ENCODE measurements around the gene KIF2C. TPM values are rescaled to one million over a fixed set of nuclear protein-coding genes. Genes with fewer than 3 reads are reported as not detected.
A peak's percentile ranks its signal among the peaks of the same experiment; 100 is the strongest.

Gene KIF2C
- total and polyA plus RNA-seq, 9 of the 15 experiments (the other 6 are each of a cell fraction or from before 2014, with no cell fraction given) = 84.9 to 226 (median 169) TPM

- no peak for TF ChIP-seq ZNF764 (CRISPR knock-in tag; IDR thresholded peaks at IDR 0.05; ENCODE audit: low read depth)
- TF ChIP-seq TEAD1 (CRISPR knock-in tag; IDR thresholded peaks at IDR 0.05) = peak; percentile 52 to 75
- TF ChIP-seq RFX7 (CRISPR knock-in tag; IDR thresholded peaks at IDR 0.05) = no peak
- peak; percentile 73; the same call in 1 of the 2 replicates for TF ChIP-seq MTA1 (IDR thresholded peaks at IDR 0.05; ENCODE audit: borderline replicate concordance)
- 0 out of 2 replicates have a peak, but pooled peaks have one; percentile 30 for TF ChIP-seq ZNF668 (CRISPR knock-in tag; IDR thresholded peaks at IDR 0.05)
- no peak for TF ChIP-seq JUNB (CRISPR knock-in tag; conservative IDR thresholded peaks at IDR 0.05)
- TF ChIP-seq TAF1 (IDR thresholded peaks at IDR 0.05; ENCODE audit: control insufficient read depth, extremely low read depth, insufficient read depth, low read length, severe bottlenecking) = peak; percentile 90
- TF ChIP-seq STAT6 (CRISPR knock-in tag; IDR thresholded peaks at IDR 0.05) = 0 out of 2 replicates have a peak, but pooled peaks have one; percentile 84
- peak; percentile 94 for TF ChIP-seq RB1 (IDR thresholded peaks at IDR 0.05; ENCODE audit: low read depth)
- TF ChIP-seq MCM3 (IDR thresholded peaks at IDR 0.05) = no peak
- TF ChIP-seq BACH1 (tag; IDR thresholded peaks at IDR 0.05) = no peak
- TF ChIP-seq CREB1 (IDR thresholded peaks at IDR 0.05) = peak; percentile 43
- TF ChIP-seq CREB1 (CRISPR knock-in tag; IDR thresholded peaks at IDR 0.05) = no peak
- no peak for TF ChIP-seq SMARCA5 (IDR thresholded peaks at IDR 0.05)
- TF ChIP-seq SPI1 (IDR thresholded peaks at IDR 0.05; ENCODE audit: borderline replicate concordance, low read depth, low read length) = no peak
- no peak for TF ChIP-seq ZNF76 (CRISPR knock-in tag; IDR thresholded peaks at IDR 0.05; ENCODE audit: borderline replicate concordance)
- TF ChIP-seq KDM4B (IDR thresholded peaks at IDR 0.05; ENCODE audit: borderline replicate concordance in 2 of 2, low read depth in 1 of 2) = peak in 1 of 2 experiments; percentile 68; a peak in 1 of 4 replicates
- no peak for TF ChIP-seq ZBTB5 (IDR thresholded peaks at IDR 0.05)
- TF ChIP-seq GMEB1 (CRISPR knock-in tag; IDR thresholded peaks at IDR 0.05) = peak; percentile 61
- no peak for TF ChIP-seq ZNF24 (IDR thresholded peaks at IDR 0.05)
- TF ChIP-seq ETV6 (IDR thresholded peaks at IDR 0.05; ENCODE audit: borderline replicate concordance in 1 of 2, low read depth in 2 of 2, low read length in 1 of 2) = no peak
- TF ChIP-seq ETV6 (CRISPR knock-in tag; IDR thresholded peaks at IDR 0.05; ENCODE audit: borderline replicate concordance) = no peak
Measured at GRCh38 chr1:44799770-44800584, 60.3 kb downstream of the KIF2C start, which contains the start of gene PLK3 (continued).

All from K562 (cell line).